ENCODE data around the gene ELP6.
"Not testable (repeated sequence)": the region's sequence is repeated elsewhere in the genome, so short reads cannot be mapped to it uniquely, and the experiment has no call there.

ELP6 gene

GRCh38 chr3:47459534-47460085 lies 53.9 kb downstream of the ELP6 start:
- DNase-seq (ENCODE audit: low read depth) = not testable (repeated sequence)

GRCh38 chr3:47456984-47457383 lies 56.5 kb downstream of the ELP6 start:
- no peak for DNase-seq (ENCODE audit: low read depth)

- DNase-seq (ENCODE audit: low read depth) = no peak
These were observed 57.6 kb downstream of the ELP6 start for GRCh38 chr3:47455806-47456452.

- no peak for DNase-seq (ENCODE audit: low read depth)
These were observed 60.9 kb downstream of the ELP6 start for GRCh38 chr3:47452453-47453215.
